NCI-H526 treated with DMSO at 0.1 percent for 48 hours (cell line): ENCODE data around the gene TENM4.

Experiments
- DNase-seq: peaks from one replicate; lab custom pipeline; 2025; lab: John Stamatoyannopoulos, UW

The TENM4 gene

DNA sequence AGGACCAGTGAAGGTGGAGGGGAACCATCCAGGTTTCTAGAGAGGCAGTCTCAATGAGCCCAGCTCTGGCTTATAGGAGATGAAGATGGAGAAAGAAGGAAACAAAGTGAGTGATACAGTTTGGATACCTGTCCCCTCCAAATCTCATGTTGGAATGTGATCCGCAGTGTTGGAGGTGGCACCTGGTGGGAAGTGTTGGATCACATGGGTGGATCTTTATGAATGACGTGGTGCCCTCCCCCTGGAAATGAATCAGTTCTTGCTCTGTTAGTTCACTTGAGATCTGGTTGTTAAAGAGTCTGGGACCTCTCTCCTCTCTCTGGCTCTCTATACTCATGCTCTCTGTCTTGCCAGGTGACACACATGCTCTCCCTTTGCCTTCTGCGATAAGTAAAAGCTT is 473.0 kb downstream of the TENM4 start:
- no peak for DNase-seq

DNA sequence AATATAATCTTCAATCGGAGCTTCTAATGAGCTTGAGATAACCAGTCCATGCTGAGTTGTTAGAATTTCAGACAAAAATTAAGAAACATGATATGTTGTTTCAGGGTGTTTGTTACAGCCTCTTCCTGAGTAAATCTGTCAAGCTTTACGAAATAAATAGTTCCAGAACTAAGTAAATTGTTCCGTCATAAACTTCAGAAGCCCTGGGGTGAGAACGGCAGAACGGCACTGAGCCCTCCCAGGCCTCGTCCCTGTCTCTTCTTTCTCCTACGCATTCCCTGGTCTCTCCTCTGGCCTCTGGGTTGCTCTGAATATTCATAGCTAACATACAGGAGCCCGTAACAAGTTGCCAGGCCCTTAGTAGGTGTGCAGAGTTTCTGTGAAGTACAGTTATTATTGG is 475.4 kb downstream of the TENM4 start:
- DNase-seq: no peak

GRCh38 chr11:78961937-78962701 is 478.7 kb downstream of the TENM4 start:
- no peak for DNase-seq

DNA sequence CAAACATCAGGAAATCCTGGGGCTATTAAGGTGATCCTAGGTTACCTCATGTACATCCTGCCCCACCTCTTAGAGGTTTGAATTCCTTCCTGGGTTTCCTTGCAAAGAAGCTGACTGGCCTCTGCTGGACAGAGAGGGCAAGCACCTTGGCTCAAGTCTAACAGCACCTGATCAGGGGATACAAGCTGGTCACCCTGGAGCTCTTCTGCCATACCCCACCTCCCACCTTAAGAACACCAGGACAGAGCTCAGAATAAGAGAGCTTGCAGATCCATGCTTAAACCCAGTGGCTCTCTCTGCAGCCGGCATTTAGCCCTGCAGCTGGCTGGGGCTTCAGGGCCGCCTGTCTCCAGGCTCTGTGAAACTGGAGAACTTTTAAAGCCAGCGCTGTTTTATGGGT is 479.6 kb downstream of the TENM4 start:
- no peak for DNase-seq

- no peak for DNase-seq
Measured at GRCh38 chr11:78958444-78958843, 482.4 kb downstream of the TENM4 start.

GRCh38 chr11:78957476-78958245 is 483.2 kb downstream of the TENM4 start:
- DNase-seq: no peak

DNA sequence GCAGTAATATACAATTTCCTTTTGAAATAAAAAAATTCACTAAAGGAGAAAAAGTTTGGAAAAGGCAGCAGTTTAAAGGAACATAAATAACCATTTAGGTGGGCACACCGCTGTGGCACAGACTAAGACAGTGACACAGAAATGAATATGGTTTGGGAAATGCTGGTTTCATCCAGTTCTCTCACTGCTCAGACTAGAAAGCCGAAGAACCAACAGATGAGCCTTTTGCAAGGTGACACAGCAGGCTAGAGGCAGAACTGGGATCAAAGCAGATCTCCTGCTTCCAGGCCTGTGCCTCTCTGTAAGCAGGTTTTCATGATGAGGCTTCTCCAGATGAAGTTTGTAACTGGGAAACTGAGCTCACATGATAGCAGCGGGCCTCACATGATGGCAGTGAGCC is 486.1 kb downstream of the TENM4 start:
- DNase-seq: no peak

- no peak for DNase-seq
Measured at GRCh38 chr11:78954261-78954660, 486.6 kb downstream of the TENM4 start.

GRCh38 chr11:78952890-78953289 is 487.9 kb downstream of the TENM4 start:
- DNase-seq: no peak

- no peak for DNase-seq
Measured at GRCh38 chr11:78952175-78952574, 488.7 kb downstream of the TENM4 start.

DNA sequence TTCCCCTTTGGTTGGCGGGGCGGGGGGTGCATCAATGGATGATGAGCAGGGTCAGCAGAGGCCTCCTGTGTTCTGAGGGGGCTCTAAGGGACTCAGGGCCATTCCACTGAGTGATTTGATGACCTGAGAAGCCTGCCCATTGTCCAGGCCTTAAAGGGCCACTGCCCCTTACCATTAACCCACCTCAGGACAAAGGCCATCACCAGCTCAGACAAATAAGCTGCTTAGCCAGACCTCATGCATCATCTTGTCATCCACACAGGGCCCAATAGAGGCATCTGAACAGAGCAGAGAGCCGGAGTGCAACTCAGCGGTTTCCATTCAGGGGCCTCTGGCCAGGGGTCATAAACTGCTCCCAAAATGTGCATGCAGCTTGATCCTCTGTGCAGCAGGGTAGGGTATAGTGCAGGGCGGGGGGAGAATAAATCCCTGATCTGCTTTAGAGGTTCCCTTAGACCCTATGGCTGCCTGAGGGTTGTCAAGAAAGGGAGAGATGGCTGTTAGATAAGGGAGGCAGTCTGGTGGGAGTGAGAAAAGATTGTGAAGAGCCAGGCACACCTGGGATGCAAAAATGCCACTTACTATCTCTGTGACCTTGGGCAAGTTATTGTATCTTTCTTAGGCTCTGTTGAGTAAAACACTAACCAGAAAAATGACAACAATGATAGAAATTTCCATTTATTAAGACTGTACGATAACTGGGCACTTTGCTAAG is 490.7 kb downstream of the TENM4 start:
- no peak for DNase-seq

GRCh38 chr11:78946945-78947902 is 493.6 kb downstream of the TENM4 start:
- no peak for DNase-seq

DNA sequence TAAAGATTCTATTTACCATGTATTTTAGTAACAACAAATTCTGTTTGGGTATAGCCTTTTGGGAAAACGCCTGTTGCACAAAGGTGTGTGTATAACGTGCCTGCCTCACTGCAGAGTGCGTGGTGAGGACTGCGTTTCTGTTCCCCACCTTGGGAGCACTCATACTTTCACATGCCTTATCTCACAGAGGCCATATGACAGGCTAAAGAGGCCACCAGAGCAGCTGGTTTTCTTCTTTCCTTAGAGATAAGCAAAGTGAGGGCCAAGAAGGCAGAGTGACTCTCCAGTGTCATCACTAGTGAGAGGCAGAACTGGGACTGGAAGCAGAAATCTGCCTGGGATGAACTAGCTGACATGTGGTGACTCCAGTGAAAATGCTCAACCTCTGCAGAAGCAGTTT is 497.0 kb downstream of the TENM4 start:
- no peak for DNase-seq

- DNase-seq: no peak
Measured at GRCh38 chr11:78943154-78943553, 497.7 kb downstream of the TENM4 start.

GRCh38 chr11:78941226-78941851 is 499.5 kb downstream of the TENM4 start:
- DNase-seq: peak; percentile 82

DNA sequence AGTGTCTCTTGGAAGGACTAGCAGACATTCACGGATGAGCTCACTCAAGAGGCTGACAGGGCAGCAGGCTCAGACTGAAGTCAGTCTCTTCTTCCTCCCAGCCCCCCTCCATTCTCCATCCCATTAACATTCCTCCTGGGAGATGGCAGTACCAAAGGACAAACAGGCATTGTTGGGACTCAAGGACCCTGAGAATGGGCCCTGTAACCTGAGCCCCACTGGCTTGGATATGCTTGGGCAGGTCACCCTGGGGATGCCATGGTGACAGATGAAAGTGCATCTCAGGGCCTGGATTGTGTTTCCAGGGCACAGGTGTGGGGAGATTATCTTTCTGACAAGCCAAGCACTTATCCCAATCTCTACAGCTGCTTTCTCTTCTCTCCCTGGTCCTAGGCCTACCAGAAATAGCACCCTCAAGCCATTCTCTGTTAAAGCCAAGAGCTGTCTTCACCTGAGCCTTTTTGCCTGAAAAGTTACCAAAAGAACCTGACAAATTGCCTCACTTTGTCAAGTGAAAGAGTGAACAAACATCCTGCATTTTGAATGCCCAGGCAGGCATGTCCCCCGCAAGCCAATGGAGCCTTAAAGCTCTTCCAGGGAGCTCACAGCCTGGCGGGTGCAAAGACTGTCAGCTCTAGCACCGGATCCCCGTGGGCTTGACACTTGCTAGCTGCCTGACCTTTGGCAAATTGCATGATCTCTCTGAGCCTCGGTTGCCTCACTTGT is 500.2 kb downstream of the TENM4 start:
- DNase-seq: peak; percentile 99

GRCh38 chr11:78938971-78939370 is 501.9 kb downstream of the TENM4 start:
- no peak for DNase-seq

GRCh38 chr11:78938036-78938435 is 502.8 kb downstream of the TENM4 start:
- no peak for DNase-seq

- DNase-seq: no peak
Measured at GRCh38 chr11:78935398-78936068, 505.3 kb downstream of the TENM4 start.

DNA sequence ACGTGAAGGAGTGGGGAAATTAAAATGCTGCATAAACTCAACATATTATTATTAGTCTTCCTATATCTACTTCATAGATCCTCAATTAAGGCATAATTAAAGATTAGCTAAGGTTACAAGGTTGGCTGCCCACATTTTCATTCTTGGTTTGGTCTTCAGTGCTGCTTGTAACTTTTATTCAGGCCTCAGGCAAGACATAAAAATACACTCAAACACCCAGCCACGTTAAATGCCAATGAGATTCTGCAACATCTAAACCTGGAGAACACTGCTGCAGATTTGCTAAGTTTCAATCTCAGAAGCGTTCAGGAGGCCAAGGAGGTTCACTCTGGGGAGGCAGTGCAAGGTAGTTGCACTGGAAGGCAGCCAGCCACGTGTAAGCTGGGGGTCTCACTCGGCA is 507.5 kb downstream of the TENM4 start:
- DNase-seq: no peak
